BE2C (cell line): ENCODE results near the gene MIA.

Experiments
- DNase-seq: peaks from one replicate; pipeline ENCODE4 v3.0.0-alpha.2; 2020
- H3K27me3 ChIP-seq: fragments of 250-450 bp; sonication (Bioruptor Pico); 2 replicates; pipeline ENCODE4 v1.5.1; 2020; ENCODE audit warnings: mild to moderate bottlenecking
- H3K36me3 ChIP-seq: fragments of 250-450 bp; sonication (Bioruptor Pico); 2 replicates; pipeline ENCODE4 v1.5.1; 2020; ENCODE audit warnings: mild to moderate bottlenecking
- H3K4me1 ChIP-seq: fragments of 250-450 bp; sonication (Bioruptor Pico); 2 replicates; pipeline ENCODE4 v1.5.1; 2020
- H3K4me3 ChIP-seq: 2 replicates; pipeline ENCODE4 v1.5.1; 2011; ENCODE audit warnings: low read depth, low read length
- H3K9me3 ChIP-seq: fragments of 250-450 bp; sonication (Bioruptor Pico); 2 replicates; pipeline ENCODE4 v1.5.1; 2020
- CTCF ChIP-seq: IDR thresholded peaks from 2 replicates; pipeline ENCODE4 v1.5.1; 2012; ENCODE audit warnings: mild to moderate bottlenecking, low read depth, low read length

MIA gene

GRCh38 chr19:40737102-40737644 lies 38.1 kb upstream of the MIA start:
- DNase-seq = no peak
- H3K27me3 ChIP-seq = no peaks in the 10 kb centered on the region
- H3K4me1 ChIP-seq = no peaks in the 10 kb centered on the region; the same call in none of the 2 replicates
- H3K36me3 ChIP-seq = peaks cover 12% of the 10 kb centered on the region
- no peak overlapping the region for H3K4me3 ChIP-seq
- H3K9me3 ChIP-seq = no peaks in the 10 kb centered on the region
- no peak for TF ChIP-seq CTCF

- Histone ChIP-seq H3K36me3 (peaks cover 7% of the 10 kb centered on the region), H3K9me3 (no peaks in the 10 kb centered on the region), H3K27me3 (no peaks in the 10 kb centered on the region), H3K4me1 (no peaks in the 10 kb centered on the region; the same call in none of the 2 replicates), H3K4me3 (no peak overlapping the region)
- no peak for TF ChIP-seq CTCF
- no peak for DNase-seq
Observed at GRCh38 chr19:40739030-40739839, 36.1 kb upstream of the MIA start.

GRCh38 chr19:40739871-40740703 lies 35.2 kb upstream of the MIA start:
- Histone ChIP-seq H3K9me3 (no peaks in the 10 kb centered on the region), H3K36me3 (peaks cover 7% of the 10 kb centered on the region), H3K4me3 (no peak overlapping the region), H3K27me3 (no peaks in the 10 kb centered on the region), H3K4me1 (no peaks in the 10 kb centered on the region; the same call in none of the 2 replicates)
- no peak for TF ChIP-seq CTCF
- no peak for DNase-seq

- H3K4me3 ChIP-seq = no peak overlapping the region
- H3K9me3 ChIP-seq = no peaks in the 10 kb centered on the region
- no peak for TF ChIP-seq CTCF
- H3K36me3 ChIP-seq = peaks cover 7% of the 10 kb centered on the region
- no peaks in the 10 kb centered on the region for H3K27me3 ChIP-seq
- H3K4me1 ChIP-seq = no peaks in the 10 kb centered on the region; the same call in none of the 2 replicates
- DNase-seq = no peak
Observed at GRCh38 chr19:40740747-40741146, 34.6 kb upstream of the MIA start.

- H3K4me3 ChIP-seq = no peak overlapping the region
- no peaks in the 10 kb centered on the region; the same call in none of the 2 replicates for H3K4me1 ChIP-seq
- peaks cover 7% of the 10 kb centered on the region for H3K36me3 ChIP-seq
- no peak for TF ChIP-seq CTCF
- H3K27me3 ChIP-seq = no peaks in the 10 kb centered on the region
- DNase-seq = no peak
- no peaks in the 10 kb centered on the region for H3K9me3 ChIP-seq
Observed at GRCh38 chr19:40741527-40742390, 33.6 kb upstream of the MIA start.
